IMR-90 (cell line): ENCODE data around the gene CDRT4. TPM values are rescaled to one million over a fixed set of nuclear protein-coding genes. Genes with fewer than 3 reads are reported as not detected.

Source experiments
- ATAC-seq: fragments of 200-7000 bp; cut with Tn5 transposase; 2 replicates; pipeline ENCODE4 v1.9.1; 2020; ENCODE audit warnings: low read depth, mild to moderate bottlenecking, moderate library complexity
- BruUV-seq: library from RNA; stranded (reverse); fragments of 400-500 nt; replicated peaks from 2 replicates; lab custom pipeline; 2021; lab: Mats Ljungman, UMichigan
- CTCF ChIA-PET: fragments of 300-600 bp; formaldehyde crosslinking; extraction: SDS; loops from one replicate; lab custom pipeline; 2021; ENCODE audit warnings: antibody characterized with exemption; lab: Yijun Ruan, JAX
- POLR2A ChIA-PET: fragments of 300-600 bp; sonication (Branson Sonifier 250); formaldehyde crosslinking; loops from one replicate; lab custom pipeline; 2022; ENCODE audit warnings: antibody characterized with exemption; ENCODE audit not compliant: unreplicated experiment; lab: Charles Lee
- DNase-seq: peaks from one replicate; pipeline ENCODE4 v3.0.0; 2013
- H2AFZ ChIP-seq: replicated peaks from 2 replicates; pipeline ENCODE3; 2013; ENCODE audit warnings: low read length, mild to moderate bottlenecking; ENCODE audit not compliant: poor library complexity
- H2AK5ac ChIP-seq: 2 replicates; pipeline ENCODE4 v1.6.1; 2013; ENCODE audit warnings: low read depth, low read length, inconsistent platforms
- H2AK9ac ChIP-seq: replicated peaks from 2 replicates; pipeline ENCODE3; 2013; ENCODE audit warnings: mild to moderate bottlenecking, low read depth, low read length, moderate library complexity; ENCODE audit not compliant: poor library complexity
- H2BK120ac ChIP-seq: 2 replicates; pipeline ENCODE4 v1.6.1; 2013; ENCODE audit warnings: low read depth, low read length, inconsistent platforms
- H2BK15ac ChIP-seq: 3 replicates; pipeline ENCODE4 v1.6.1; 2013; ENCODE audit warnings: low read depth, low read length, inconsistent platforms
- H2BK20ac ChIP-seq: 2 replicates; pipeline ENCODE4 v1.6.1; 2013; ENCODE audit warnings: low read depth, mild to moderate bottlenecking, inconsistent platforms, low read length, moderate library complexity
- H2BK5ac ChIP-seq: 2 replicates; pipeline ENCODE4 v1.6.1; 2013; ENCODE audit warnings: mild to moderate bottlenecking, low read depth, low read length, inconsistent platforms; ENCODE audit not compliant: poor library complexity, severe bottlenecking
- H3K14ac ChIP-seq: replicated peaks from 2 replicates; pipeline ENCODE4 v1.6.1; 2013; ENCODE audit warnings: low read depth, low read length, inconsistent platforms
- H3K18ac ChIP-seq: 2 replicates; pipeline ENCODE4 v1.6.1; 2013; ENCODE audit warnings: low read depth, low read length, control low read depth
- H3K23ac ChIP-seq: 2 replicates; pipeline ENCODE4 v1.6.1; 2013; ENCODE audit warnings: low read depth, low read length, inconsistent platforms
- H3K27ac ChIP-seq: 2 replicates; pipeline ENCODE4 v1.5.1; 2013; ENCODE audit warnings: mild to moderate bottlenecking, control low read depth, low read length; ENCODE audit not compliant: insufficient read depth
- H3K27me3 ChIP-seq: 2 replicates; pipeline ENCODE4 v1.6.1; 2013; ENCODE audit warnings: low read length; ENCODE audit not compliant: control insufficient read depth, insufficient read depth
- H3K36me3 ChIP-seq: 2 replicates; pipeline ENCODE4 v1.6.1; 2013; ENCODE audit warnings: low read length, mixed read lengths; ENCODE audit not compliant: control insufficient read depth, insufficient read depth
- H3K4ac ChIP-seq: 2 replicates; pipeline ENCODE4 v1.6.1; 2013; ENCODE audit warnings: low read depth, low read length, inconsistent platforms
- H3K4me1 ChIP-seq: 2 replicates; pipeline ENCODE4 v1.6.1; 2013; ENCODE audit warnings: low read length, mixed read lengths; ENCODE audit not compliant: control insufficient read depth, insufficient read depth
- H3K4me2 ChIP-seq: 2 replicates; pipeline ENCODE4 v1.6.1; 2013; ENCODE audit warnings: low read depth, mild to moderate bottlenecking, control low read depth, low read length, moderate library complexity
- H3K4me3 ChIP-seq: 2 replicates; pipeline ENCODE4 v1.5.1; 2013; ENCODE audit warnings: low read depth, mild to moderate bottlenecking, control low read depth, low read length, moderate library complexity; ENCODE audit not compliant: insufficient read depth
- H3K56ac ChIP-seq: 2 replicates; pipeline ENCODE4 v1.6.1; 2013; ENCODE audit warnings: low read length, inconsistent platforms; ENCODE audit not compliant: insufficient read depth; ENCODE audit errors: extremely low read depth
- H3K79me1 ChIP-seq, 2 experiments: 2 replicates each; pipeline ENCODE4 v1.6.1; 2013; ENCODE audit warnings: low read length in 2 of 2, inconsistent platforms in 1 of 2, low read depth in 1 of 2
- H3K9ac ChIP-seq: 2 replicates; pipeline ENCODE4 v1.6.1; 2013; ENCODE audit warnings: low read depth, low read length, control low read depth
- H3K9me1 ChIP-seq: 2 replicates; pipeline ENCODE4 v1.6.1; 2013; ENCODE audit warnings: low read length, inconsistent platforms; ENCODE audit not compliant: insufficient read depth
- H3K9me3 ChIP-seq: 2 replicates; pipeline ENCODE4 v1.6.1; 2013; ENCODE audit warnings: low read length; ENCODE audit not compliant: control insufficient read depth, insufficient read depth
- H4K20me1 ChIP-seq: 2 replicates; pipeline ENCODE4 v1.6.1; 2013; ENCODE audit warnings: low read length, inconsistent platforms; ENCODE audit not compliant: insufficient read depth
- H4K5ac ChIP-seq: 2 replicates; pipeline ENCODE4 v1.6.1; 2013; ENCODE audit warnings: mild to moderate bottlenecking, low read depth, low read length, control low read depth
- H4K8ac ChIP-seq, 2 experiments: 2 replicates each; pipeline ENCODE4 v1.6.1; 2013; ENCODE audit warnings: low read depth in 2 of 2, low read length in 2 of 2, control low read depth in 1 of 2, inconsistent platforms in 1 of 2
- H4K91ac ChIP-seq: 2 replicates; pipeline ENCODE4 v1.6.1; 2013; ENCODE audit warnings: low read depth, low read length, inconsistent platforms; ENCODE audit not compliant: insufficient read depth
- FOS ChIP-seq: fragments of 150-350 bp; IDR thresholded peaks from 2 replicates; pipeline ENCODE4 v1.6.1; 2016; ENCODE audit warnings: low read depth, low read length
- WGBS, 2 experiments: methylation state at CpG; one replicate each; pipeline versions ENCODE4 v1.1.5 to v1.1.7; 2013; ENCODE audit warnings: missing lambda C conversion rate in 2 of 2; ENCODE audit not compliant: insufficient read length in 1 of 2; ENCODE audit errors: extremely low coverage in 2 of 2; 5-methylcytosine and 5-hydroxymethylcytosine counted together
- dilution Hi-C: fragments of 300-500 bp; cut with HindIII; formaldehyde crosslinking; loops from one replicate; pipeline ENCODE4 v1.14.3; 2018; ENCODE audit warnings: low sequenced_read_pairs; ENCODE audit not compliant: unreplicated experiment
- in situ Hi-C: fragments of 300-500 bp; cut with MboI; formaldehyde crosslinking; loops from 3 replicates; pipeline ENCODE4 v1.14.3; 2019; ENCODE audit warnings: low sequenced_read_pairs, inconsistent platforms, mixed read lengths
- intact Hi-C: fragments of 100-400 bp; cut with micrococcal nuclease; formaldehyde crosslinking; loops from 2 replicates; pipeline ENCODE4 v1.10.0; 2022
- polyA plus RNA-seq, 3 experiments: library from polyadenylated mRNA; depleted of rRNA; stranded (reverse); fragments of >200 nt; gene quantifications; 2 replicates each; pipeline ENCODE4 v1.2.3, GENCODE V29; 2012; ENCODE audit warnings: low replicate concordance in 1 of 3
- total RNA-seq: library from RNA; depleted of rRNA; stranded (reverse); fragments of >200 nt; gene quantifications from 2 replicates; pipeline ENCODE4 v1.2.3, GENCODE V29; 2012
- TF ChIP-seq, protein P1 (sequence below): fragments of 150-350 bp; IDR thresholded peaks from 2 replicates; pipeline ENCODE4 v1.6.1; 2017; ENCODE audit warnings: mild to moderate bottlenecking, antibody characterized with exemption, low read length, low read depth

The CDRT4 gene
- total and polyA plus RNA-seq, 2 of the 4 experiments (the other 2 are of a cell fraction) = 0.90 to 3.7 TPM

DNA sequence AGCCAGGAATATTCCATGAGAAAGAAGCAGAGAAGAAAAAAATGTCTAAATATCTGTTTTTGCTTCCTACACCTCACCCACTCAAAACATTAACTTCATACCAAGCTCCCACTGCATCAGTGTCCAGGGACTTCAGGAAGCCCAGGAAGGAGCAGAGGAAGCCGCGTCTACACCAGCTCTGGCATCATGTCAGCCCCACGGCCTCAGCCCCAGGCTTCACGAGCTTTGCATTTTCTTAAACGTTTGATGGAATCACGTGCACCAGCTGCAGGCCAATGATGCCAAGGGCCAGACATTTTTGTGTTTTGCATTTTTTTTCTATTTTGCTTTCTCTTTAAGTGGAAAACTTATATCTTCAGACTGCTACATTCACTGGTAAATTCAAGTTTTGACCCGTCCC, 48.6 kb downstream of the CDRT4 start:
- ChIA-PET CTCF (interaction anchor here (0.6 kb wide), 1 partner anchor 9 kb away, joined by 3 read pairs; no protein-coding TSS in a partner anchor), POLR2A (no interaction called here)
- ATAC-seq = no peak
- TF ChIP-seq FOS = no peak
- TF ChIP-seq, protein P1, sequence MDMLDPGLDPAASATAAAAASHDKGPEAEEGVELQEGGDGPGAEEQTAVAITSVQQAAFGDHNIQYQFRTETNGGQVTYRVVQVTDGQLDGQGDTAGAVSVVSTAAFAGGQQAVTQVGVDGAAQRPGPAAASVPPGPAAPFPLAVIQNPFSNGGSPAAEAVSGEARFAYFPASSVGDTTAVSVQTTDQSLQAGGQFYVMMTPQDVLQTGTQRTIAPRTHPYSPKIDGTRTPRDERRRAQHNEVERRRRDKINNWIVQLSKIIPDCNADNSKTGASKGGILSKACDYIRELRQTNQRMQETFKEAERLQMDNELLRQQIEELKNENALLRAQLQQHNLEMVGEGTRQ = 0 out of 2 replicates have a peak, but pooled peaks have one; percentile 10
- Histone ChIP-seq H3K9me1 (no peaks in the 10 kb centered on the region), H3K36me3 (no peaks in the 10 kb centered on the region), H3K4ac (no peak overlapping the region), H3K4me2 (no peak overlapping the region), H3K4me1 (no peaks in the 10 kb centered on the region; the same call in 1 of the 2 replicates), H3K79me1 (no peaks in the 10 kb centered on the region), H3K18ac (no peak overlapping the region), H3K23ac (no peak overlapping the region), H2AK9ac (no peak overlapping the region), H4K20me1 (no peaks in the 10 kb centered on the region), H2AK5ac (no peak overlapping the region), H2BK120ac (no peak overlapping the region), H4K5ac (no peak overlapping the region), H3K56ac (no peak overlapping the region), H3K4me3 (no peak overlapping the region), H4K8ac (no peak overlapping the region; a peak in 1 of 4 replicates), H3K27me3 (0 out of 2 replicates have a peak, but pooled peaks cover 2% of the 10 kb centered on the region), H2BK20ac (no peak overlapping the region; the same call in 1 of the 2 replicates), H3K9ac (no peak overlapping the region), H2BK15ac (no peak overlapping the region), H4K91ac (no peak overlapping the region), H3K9me3 (no peaks in the 10 kb centered on the region), H2BK5ac (no peak overlapping the region), H3K27ac (no peak overlapping the region), H2AFZ (no peak overlapping the region), H3K14ac (no peak overlapping the region)
- in situ Hi-C loops = no loop called here
- dilution Hi-C loops = no loop called here
- intact Hi-C loops = no loop called here
- no TSS peak for BruUV-seq
- DNase-seq = no peak
- 50% methylated on average over 4 of the region's 7 CpGs; no CpG with 5 or more reads in 1 of the 2 experiments for WGBS, 2 experiments
